KBM-7 (cell line): Measurements from ENCODE around the gene HYAL3.
"Not testable (repeated sequence)": the region's sequence is repeated elsewhere in the genome, so short reads cannot be mapped to it uniquely, and the experiment has no call there.

Source experiments
- DNase-seq: peaks from one replicate; pipeline ENCODE4 v3.0.0-alpha.2; 2015
- in situ Hi-C: fragments of 300-500 bp; cut with MboI; formaldehyde crosslinking; loops from 2 replicates; pipeline ENCODE4 v1.14.3; 2020; ENCODE audit warnings: low sequenced_read_pairs, low pct_unique_long_range_greater_than_20kb, mixed read lengths

Gene HYAL3

GRCh38 chr3:50295553-50296431, 3.4 kb downstream of the HYAL3 start:
- no peak for DNase-seq
- in situ Hi-C loops, result no loop called here

DNA sequence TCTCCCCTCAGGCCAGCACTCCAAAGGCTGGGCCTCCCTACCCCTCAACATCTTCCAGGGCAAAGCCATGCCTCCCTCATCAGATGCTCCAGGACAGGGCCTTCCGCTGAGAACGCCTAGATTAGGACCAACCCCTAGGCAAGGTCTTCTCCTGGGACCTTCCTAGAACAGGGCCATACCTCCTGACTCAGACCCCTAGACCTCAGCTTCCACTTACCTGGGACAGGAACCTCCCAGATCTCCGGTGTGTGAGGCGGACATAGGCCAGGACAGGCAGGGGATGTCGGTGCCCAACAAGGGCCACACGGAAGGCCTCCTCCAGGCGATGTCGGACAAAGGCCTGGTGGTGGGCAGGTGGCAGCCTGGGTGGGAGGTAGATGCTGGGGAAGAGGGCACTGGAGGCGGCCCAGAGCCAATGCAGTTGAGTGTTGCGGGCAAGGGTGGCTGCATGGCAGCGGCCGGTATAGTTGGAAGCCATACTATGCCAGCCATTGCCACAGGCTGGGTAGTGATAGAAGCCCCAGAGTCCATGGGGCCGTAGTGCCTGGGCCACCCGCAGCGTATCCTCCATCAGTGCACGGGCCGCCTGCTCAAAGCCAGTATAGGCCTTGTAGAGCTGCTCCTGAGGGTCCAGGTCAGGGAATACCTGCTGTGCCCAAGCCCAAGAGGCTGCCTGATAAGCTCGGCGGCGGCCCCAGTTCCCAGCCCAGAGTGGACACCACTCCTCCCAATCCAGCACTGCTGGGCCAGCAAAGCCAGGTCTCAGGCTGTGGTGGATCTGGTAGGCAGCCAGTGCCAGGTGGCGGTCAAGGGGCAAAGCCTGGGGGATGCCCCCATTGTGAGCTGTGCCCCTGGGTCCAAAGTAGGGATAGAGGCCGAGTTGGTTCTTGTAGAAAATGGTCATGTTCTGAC, 4.5 kb downstream of the HYAL3 start:
- in situ Hi-C loops, result no loop called here
- no peak for DNase-seq

- DNase-seq, result no peak
- in situ Hi-C loops, result no loop called here
Measured at GRCh38 chr3:50294089-50294488, 5.1 kb downstream of the HYAL3 start.

DNA sequence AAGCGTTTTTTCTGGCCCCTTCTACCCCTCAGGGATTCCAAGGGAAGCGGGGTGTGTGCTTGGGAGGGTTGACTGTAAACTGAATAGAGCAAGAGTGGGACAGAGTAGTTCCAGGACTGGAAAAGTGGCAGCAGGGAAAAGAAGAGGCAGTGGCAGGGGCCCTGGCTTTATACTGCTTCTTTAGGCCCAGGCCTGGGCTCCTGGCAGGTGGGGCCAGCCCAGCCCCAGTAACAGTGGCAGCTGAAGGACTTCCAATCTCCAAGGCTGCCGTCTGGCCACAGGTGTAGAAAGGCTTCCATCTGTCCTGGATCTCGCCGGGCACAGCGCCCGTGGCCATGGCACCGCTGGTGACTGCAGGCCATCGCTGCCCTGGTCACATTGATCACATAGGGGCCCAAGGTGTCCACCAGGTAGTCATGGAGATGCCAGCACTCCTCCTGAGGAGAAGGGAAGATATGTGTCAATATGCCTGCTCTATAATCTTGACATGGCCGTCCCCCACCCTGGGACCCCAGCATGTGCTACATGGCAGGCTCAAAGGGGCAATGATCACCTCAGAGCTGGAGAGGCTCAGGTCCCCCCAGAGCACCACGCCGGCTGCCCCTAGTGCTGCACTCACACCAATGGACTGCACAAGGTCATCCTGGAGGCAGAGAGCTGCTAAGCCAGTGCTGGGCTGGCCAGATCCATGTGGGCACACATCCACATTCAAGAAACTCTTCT, 6.0 kb downstream of the HYAL3 start:
- DNase-seq, result no peak
- in situ Hi-C loops, result no loop called here

DNA sequence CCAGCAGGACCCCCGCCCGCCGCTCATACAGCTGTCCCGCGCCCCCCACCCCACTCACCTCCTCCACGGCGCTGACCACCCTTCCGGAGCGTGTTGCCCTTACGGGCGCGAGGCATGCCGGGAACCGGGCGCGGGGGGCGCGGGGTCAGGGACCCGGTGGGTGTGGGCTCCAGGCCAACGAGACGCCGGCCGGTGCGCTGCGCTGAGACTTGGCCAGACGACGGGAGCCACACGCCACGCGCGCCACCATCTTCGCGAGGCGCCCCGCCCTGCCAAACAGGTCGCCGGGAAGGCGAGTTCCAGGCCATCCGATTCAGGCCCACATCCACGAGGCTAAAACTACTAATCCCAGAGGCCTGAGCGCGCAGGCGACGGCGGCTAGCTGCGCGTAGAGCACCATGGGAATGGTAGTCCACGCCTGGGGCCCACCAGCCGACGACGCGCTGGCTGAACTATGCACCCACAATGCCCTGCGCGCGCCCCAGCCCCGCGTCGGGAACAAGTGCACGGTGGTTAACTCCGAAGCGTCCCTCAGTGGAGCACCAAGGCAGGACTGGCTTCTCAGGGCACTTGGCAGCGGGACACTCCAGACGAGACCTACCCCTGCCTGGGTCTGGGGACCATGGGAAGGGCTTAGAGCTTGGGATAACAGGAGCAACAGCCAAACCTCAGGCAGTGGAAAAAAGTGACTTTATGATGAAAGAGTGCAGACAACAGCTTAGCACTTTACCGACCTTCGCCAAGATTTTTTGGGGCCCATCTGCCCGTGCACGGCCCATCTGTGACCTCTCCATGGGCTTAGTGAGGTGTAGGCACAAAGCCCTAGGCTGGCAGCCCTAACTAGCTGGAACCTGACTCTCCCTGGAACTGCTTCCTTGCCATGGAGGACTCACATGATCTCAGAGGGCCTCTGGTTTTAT, 6.8 kb downstream of the HYAL3 start, which contains the start of gene IFRD2:
Gene IFRD2 (minus strand): TSS at position 271 of the 920 bp plus-strand sequence. CDS start 155 bp downstream, at position 116.
- peak; percentile 98 for DNase-seq
- in situ Hi-C loops, result no loop called here

DNA sequence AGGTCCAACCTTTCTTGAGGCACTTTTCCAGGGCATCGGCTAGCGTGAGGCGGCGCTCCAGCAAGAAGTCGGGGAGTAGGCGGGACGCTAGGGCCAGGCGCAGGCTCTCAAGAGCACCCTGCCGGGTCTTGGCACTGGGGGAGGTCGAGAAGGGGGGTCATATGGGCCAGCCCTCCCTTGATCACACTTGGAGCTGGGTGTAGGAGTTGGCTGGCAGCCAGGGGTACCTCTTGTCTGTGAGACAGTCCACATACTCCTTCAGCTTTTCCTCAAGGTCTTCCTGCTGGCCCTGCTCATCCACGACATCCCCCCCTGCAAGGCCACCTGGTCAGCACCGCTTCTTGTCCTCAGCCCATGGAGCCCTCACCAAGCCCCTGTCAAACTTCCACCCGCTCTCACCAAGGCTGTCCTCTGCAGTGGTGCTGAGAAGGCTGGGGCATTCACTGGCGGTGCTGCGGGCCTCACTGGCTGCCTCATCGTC, 9.0 kb downstream of the HYAL3 start:
- in situ Hi-C loops, result no loop called here
- no peak for DNase-seq

DNA sequence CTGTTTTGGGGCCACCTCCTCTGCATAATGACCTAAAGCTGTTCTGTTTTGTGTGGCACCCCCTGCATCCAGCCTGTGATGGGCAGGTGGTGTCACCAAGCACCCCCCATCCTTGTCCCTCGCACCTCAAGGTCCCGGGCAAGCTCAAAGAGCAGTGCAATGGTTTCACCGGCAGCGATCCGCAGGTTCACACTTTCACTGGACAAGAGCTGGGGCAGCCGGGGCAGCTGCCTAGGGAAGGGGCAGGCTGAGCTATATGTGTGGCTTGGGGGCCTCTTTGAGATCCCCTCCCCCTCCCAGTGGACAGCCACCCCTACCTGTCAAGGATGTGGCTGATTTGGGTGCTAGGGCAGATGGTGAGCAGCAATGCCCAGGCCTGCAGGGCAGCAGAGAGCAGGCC, 10.1 kb downstream of the HYAL3 start:
- in situ Hi-C loops, result no loop called here
- no peak for DNase-seq

DNA sequence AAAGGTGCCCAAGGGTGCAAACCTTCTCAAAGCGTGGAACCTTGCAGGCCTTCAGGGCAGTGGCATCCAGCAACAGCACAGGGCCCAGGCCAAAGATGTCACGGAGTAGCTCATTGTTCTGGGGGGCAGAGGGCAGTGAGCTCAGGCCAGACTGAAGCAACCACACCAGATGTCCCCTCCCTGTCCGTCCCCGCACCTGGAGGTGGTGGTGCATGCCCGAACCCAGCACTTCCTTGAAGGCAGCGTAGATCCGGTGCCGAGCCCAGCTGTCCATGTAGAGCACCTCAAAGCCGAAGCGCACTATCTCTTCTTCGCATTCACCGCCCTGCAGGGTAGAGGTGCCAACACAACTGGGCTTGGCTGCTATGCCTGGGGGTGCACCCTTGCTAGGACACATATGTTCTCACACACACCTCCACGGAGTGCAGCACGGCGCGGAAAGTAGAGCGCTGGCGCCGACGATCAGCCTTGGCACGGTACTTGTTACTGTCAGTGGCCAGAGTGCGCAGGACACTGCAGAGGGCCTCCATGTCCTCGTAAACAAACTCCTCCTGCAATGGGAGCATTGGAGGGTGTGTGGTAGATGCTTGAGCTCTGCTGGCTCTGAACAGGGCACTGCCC, 10.7 kb downstream of the HYAL3 start:
- DNase-seq, result no peak
- in situ Hi-C loops, result no loop called here

DNA sequence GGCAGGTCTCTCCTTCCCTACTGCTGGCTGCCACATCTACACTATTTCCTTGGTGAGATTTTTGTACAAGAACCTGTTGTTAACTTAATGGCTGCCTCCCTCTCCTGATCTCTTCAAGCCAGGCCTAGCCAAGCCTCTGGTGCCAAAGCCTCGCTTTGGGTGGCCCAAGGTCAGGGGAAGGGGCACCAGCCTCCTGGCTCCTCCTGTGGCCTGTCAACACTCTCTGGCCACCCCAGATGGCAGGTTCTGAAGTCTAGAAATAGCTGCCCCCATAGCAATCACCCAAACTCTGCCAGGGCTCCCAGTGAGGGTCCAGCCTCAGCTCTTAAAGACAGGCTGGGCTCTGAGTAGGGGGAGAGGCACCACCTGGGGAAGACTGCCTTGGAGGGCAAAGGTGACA, 11.9 kb downstream of the HYAL3 start:
- in situ Hi-C loops, result no loop called here
- no peak for DNase-seq

DNA sequence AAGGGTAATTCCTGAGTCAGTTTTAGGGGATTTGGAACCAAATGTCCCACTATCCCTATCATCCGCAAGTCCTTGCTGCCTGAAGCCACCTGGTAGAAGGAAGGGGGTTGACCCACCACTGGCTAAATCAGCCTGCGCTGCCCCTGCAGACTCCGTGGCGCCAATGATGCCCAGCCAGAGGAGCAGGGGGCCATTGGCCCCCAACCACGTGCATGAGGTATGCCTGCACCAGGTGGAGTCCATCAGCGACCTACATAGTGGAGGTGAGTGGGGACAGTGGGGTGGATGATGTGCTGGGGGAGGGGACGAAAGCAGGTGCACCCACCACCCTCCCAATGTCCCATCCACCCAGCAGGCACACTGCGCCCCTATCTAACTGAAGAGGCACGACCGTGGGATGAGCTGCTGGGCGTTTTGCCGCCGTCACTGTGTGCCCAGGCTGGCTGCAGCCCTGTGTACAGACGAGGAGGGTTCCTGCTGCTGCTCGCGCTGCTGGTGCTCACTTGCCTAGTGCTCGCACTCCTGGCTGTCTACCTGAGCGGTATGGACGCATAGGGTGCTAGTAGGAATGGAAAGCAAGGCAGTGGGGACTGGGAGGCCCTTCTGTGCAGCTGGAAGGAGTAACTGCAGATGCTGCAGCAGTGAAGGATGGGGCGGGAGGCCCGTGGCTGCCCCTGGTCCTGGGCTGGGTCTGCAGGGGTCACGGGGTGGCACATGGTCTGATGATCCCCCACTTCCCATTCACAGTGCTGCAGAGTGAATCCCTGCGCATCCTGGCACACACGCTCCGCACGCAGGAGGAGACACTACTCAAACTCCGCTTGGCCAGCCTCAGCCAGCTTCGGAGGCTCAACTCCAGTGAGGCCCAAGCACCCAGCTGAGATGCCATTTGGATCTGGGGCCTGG, 12.6 kb downstream of the HYAL3 start:
- DNase-seq, result no peak
- in situ Hi-C loops, result no loop called here

DNA sequence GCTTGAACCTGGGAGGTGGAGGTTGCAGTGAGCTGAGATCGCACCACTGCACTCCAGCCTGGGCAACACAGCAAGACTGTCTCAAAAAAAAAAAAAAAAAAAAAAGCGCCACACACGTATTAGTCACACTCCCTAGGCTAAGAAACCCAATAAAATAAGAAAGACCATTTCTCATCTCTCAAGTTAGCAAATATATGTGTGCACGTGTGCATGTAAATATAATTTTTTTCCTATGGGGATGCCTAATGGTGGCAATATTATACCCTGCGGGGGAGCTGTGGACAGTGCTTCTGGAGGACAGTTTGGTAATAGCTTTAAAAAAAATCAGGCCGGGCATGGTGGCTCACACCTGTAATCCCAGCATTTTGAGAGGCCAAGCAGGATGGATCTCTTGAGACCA, 15.1 kb downstream of the HYAL3 start:
- in situ Hi-C loops, result not testable (repeated sequence)

DNA sequence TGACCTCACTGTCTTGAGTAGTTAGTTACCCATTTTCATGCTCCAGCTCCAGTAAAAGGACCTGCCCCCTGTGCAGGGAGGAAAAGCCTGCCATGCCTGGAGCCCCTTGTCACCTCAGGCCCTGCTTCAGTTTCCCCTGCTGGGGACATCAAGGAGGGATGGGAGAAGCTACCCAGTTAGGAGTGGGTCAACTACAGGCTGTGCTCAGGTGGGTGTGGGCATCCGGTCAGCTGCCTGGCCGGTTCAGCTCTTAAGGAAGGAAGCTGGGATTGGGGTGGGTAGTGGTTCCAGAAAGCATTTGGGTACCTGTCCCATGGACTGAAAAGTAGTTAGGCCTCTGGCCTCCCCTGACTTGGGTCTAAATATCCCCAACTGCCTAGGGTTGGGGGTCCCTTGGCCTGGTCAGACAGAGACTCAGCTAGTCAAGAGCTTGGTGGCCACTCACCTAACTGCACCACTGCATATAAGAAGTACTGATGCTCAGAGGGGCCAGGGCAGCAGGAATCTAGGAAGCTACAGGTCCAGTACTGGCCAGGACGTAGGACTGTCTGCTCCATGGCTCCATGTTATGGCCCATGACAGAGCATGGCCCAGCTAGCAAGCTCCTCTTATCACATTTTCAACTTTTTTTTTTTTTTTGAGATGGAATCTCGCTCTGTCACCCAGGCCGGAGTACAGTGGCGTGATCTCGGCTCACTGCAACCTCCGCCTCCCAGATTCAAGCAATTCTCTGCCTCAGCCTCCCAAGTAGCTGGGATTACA, 19.8 kb downstream of the HYAL3 start:
- in situ Hi-C loops, result no loop called here
- DNase-seq, result no peak

More for the DNA sequence above, 15.1 kb downstream of the HYAL3 start:
- not testable (repeated sequence) for DNase-seq

DNA sequence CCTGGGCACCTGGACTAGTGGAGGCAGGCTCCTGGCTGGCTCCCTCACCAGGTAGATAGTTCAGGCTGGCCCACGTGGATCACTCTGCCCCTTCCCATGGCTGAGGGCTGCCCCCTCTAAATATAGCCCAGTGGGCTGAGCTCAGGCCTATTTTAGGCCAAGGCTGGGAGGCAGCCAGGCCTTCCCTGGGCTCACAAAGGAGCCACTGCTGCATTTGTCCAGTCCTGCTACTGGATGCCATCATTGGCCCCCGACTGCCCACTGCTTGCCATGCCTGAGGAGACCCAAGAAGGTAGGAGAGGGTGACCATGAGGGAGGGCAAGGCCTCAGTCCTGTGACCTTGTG, 20.4 kb downstream of the HYAL3 start, which contains the start of gene LSMEM2:
Gene LSMEM2 (plus strand): TSS at position 208 of the 345 bp plus-strand sequence. CDS start 27 bp downstream, at position 235.
- in situ Hi-C loops, result no loop called here
- no peak for DNase-seq

DNA sequence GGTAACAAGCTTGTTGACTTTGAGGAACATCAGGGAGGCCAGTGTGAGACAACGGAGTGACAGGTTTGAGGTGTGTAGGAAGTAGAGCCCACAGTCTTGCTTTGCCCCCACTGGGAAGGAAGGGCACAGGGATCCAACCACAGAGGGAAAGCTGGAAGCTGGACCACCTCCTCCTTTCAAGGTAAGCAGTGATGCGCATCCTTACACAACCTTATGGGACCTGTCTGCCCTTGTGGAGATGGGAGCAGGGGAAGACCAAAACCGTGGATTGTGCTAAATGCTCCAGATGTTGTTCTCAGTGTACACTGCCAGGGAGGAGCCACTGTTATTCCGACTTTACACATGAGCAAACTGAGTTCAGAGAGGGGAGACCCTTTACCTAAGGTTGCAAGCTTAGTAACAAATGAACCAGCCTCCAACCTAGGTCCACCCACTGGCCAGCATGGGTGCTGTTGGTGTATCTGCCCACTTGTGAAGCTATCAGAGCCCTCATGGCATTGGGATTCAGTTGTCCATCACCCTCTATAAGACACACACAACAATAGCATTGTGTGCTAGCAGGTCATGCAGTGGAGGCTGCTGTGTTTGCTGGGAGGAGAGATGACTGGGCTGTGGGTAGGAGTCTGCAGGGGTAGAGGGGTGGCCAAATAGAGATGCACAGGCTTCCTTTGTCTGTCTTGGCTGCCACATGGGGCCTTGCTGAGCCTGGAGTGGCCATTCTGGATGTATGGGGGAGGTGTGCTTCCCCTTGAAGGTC, 20.9 kb downstream of the HYAL3 start:
- in situ Hi-C loops, result no loop called here
- no peak for DNase-seq

DNA sequence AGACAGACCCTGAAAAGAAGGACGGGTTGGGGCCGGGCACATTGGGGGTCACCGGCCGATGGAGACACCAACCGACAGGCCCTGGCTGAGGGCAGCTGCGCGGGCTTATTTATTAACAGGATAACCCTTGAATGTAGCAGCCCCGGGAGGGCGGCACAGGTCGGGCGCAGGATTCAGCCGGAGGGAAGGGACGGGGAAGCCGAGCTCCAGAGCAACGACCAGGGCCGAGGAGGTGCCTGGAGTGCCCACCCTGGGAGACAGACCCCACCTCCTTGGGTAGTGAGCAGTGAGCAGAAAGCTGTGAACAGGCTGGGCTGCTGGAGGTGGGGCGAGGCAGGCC, 22.5 kb downstream of the HYAL3 start:
- in situ Hi-C loops, result no loop called here
- no peak for DNase-seq
